Activated CD8-positive, alpha-beta memory T cell treated with anti-CD3 and anti-CD28 coated beads for 24 hours (primary cell): Measurements from ENCODE around the gene SLCO3A1.
A peak's percentile ranks its signal among the peaks of the same experiment; 100 is the strongest.
"Not testable (repeated sequence)": the region's sequence is repeated elsewhere in the genome, so short reads cannot be mapped to it uniquely, and the experiment has no call there.

ENCODE experiments used
- DNase-seq: peaks from one replicate; pipeline ENCODE4 v3.0.0-alpha.2; 2020

SLCO3A1 gene

GRCh38 chr15:92044203-92044909 lies 190.8 kb downstream of the SLCO3A1 start:
- no peak for DNase-seq

- no peak for DNase-seq
Observed at GRCh38 chr15:92047900-92048299, 194.4 kb downstream of the SLCO3A1 start.

- no peak for DNase-seq
Observed at GRCh38 chr15:92048739-92049138, 195.2 kb downstream of the SLCO3A1 start.

GRCh38 chr15:92049290-92049989 lies 195.9 kb downstream of the SLCO3A1 start:
- no peak for DNase-seq

GRCh38 chr15:92050220-92050898 lies 196.9 kb downstream of the SLCO3A1 start:
- DNase-seq, result no peak

- DNase-seq, result no peak
Observed at GRCh38 chr15:92051716-92052115, 198.2 kb downstream of the SLCO3A1 start.

GRCh38 chr15:92053753-92054316 lies 200.3 kb downstream of the SLCO3A1 start:
- DNase-seq, result no peak

- no peak for DNase-seq
Observed at GRCh38 chr15:92056875-92057274, 203.4 kb downstream of the SLCO3A1 start.

- DNase-seq, result peak; percentile 7
Observed at GRCh38 chr15:92059036-92059970, 205.8 kb downstream of the SLCO3A1 start.

- DNase-seq, result not testable (repeated sequence)
Observed at GRCh38 chr15:92059971-92060311, 206.4 kb downstream of the SLCO3A1 start.

- peak; percentile 40 for DNase-seq
Observed at GRCh38 chr15:92061511-92062195, 208.1 kb downstream of the SLCO3A1 start.

GRCh38 chr15:92062505-92062904 lies 209.0 kb downstream of the SLCO3A1 start:
- DNase-seq, result peak; percentile 37

- DNase-seq, result no peak
Observed at GRCh38 chr15:92068121-92068520, 214.6 kb downstream of the SLCO3A1 start.

GRCh38 chr15:92069308-92070250 lies 216.1 kb downstream of the SLCO3A1 start:
- peak; percentile 79 for DNase-seq

- not testable (repeated sequence) for DNase-seq
Observed at GRCh38 chr15:92070251-92070650, 216.7 kb downstream of the SLCO3A1 start.

- no peak for DNase-seq
Observed at GRCh38 chr15:92071045-92071634, 217.6 kb downstream of the SLCO3A1 start.

- DNase-seq, result no peak
Observed at GRCh38 chr15:92073044-92073785, 219.7 kb downstream of the SLCO3A1 start.

- DNase-seq, result no peak
Observed at GRCh38 chr15:92074101-92074500, 220.6 kb downstream of the SLCO3A1 start.

GRCh38 chr15:92074646-92075045 lies 221.1 kb downstream of the SLCO3A1 start:
- no peak for DNase-seq

- no peak for DNase-seq
Observed at GRCh38 chr15:92075764-92076163, 222.3 kb downstream of the SLCO3A1 start.
